Motor neuron (in vitro differentiated cells): ENCODE results near the gene ALG11. TPM values are rescaled to one million over a fixed set of nuclear protein-coding genes. Genes with fewer than 3 reads are reported as not detected.
"Not testable (repeated sequence)": the region's sequence is repeated elsewhere in the genome, so short reads cannot be mapped to it uniquely, and the experiment has no call there.

Experiments used
- ATAC-seq, 8 experiments: fragments of 200-7000 bp; cut with Tn5 transposase; replicated peaks in 6 of 8; 2 replicates each; pipeline ENCODE4 v1.8.0; 2021; ENCODE audit warnings: mild to moderate bottlenecking in 8 of 8, moderate library complexity in 8 of 8
- H3K27ac ChIP-seq, 2 donors: fragments of 250-450 bp; sonication (Bioruptor Pico); 2 replicates each; pipeline ENCODE4 v1.9.0; 2021; ENCODE audit warnings: antibody characterized with exemption in 2 of 2, mild to moderate bottlenecking in 2 of 2, moderate library complexity in 1 of 2
- H3K4me1 ChIP-seq, 2 donors: fragments of 250-450 bp; sonication (Bioruptor Pico); replicated peaks in 1 of 2; 2 replicates each; pipeline ENCODE4 v1.6.1; 2021; ENCODE audit warnings: antibody characterized with exemption in 2 of 2, mild to moderate bottlenecking in 2 of 2, moderate library complexity in 1 of 2
- H3K4me3 ChIP-seq, 5 donors: fragments of 250-450 bp; sonication (Bioruptor Pico); 2 replicates each; pipeline ENCODE4 v1.9.0; 2021; ENCODE audit warnings: antibody characterized with exemption in 5 of 5, mild to moderate bottlenecking in 5 of 5, moderate library complexity in 4 of 5
- WGBS, 10 experiments: fragments of 450-650 bp; shearing (Covaris generic); methylation state at CpG; one replicate each; pipeline ENCODE4 v1.0.0; 2022; 5-methylcytosine and 5-hydroxymethylcytosine counted together
- in situ Hi-C, 9 experiments: fragments of 400-800 bp; cut with MboI; loops; one replicate each; pipeline ENCODE4 v1.15.0; 2021; ENCODE audit warnings: low sequenced_read_pairs in 9 of 9, low pct_unique_long_range_greater_than_20kb in 2 of 9; ENCODE audit not compliant: unreplicated experiment in 9 of 9
- total RNA-seq, 8 experiments: library from RNA; unstranded; fragments of 300-600 nt; gene quantifications; 2 replicates each; pipeline versions ENCODE4 v1.2.3 to v1.2.4, GENCODE V29; 2022

Gene ALG11
- total RNA-seq, 8 experiments from 2014 or later, result 15.7 to 31.7 (median 21.4) TPM

DNA sequence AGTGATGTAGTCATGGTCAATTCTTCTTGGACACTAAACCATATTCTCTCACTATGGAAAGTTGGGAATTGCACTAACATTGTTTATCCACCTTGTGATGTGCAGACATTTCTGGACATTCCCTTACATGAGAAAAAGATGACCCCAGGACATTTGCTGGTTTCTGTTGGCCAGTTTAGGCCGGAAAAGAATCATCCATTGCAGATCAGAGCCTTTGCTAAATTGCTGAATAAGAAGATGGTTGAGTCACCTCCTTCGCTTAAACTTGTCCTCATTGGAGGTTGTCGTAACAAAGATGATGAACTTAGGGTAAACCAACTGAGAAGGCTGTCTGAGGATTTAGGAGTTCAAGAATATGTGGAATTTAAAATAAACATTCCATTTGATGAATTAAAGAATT lies 12.3 kb downstream of the ALG11 start, which contains the start of gene UTP14C:
Gene UTP14C (plus strand): TSS at position 211 of the 400 bp plus-strand sequence. CDS start 4,114 bp downstream, outside the sequence.
- Histone ChIP-seq H3K27ac (no peak within 1 kb of the TSS), H3K4me3 (no peak within 1 kb of the TSS), H3K4me1 (no peaks in the 10 kb centered on the region)
- no peak for ATAC-seq
- WGBS, 10 experiments, result 60 to 100% (median 100%) methylated on average over 1 to 3 of the region's 3 CpGs; no CpG with 5 or more reads in 1 of the 10 experiments
- in situ Hi-C loops, result no loop called here

DNA sequence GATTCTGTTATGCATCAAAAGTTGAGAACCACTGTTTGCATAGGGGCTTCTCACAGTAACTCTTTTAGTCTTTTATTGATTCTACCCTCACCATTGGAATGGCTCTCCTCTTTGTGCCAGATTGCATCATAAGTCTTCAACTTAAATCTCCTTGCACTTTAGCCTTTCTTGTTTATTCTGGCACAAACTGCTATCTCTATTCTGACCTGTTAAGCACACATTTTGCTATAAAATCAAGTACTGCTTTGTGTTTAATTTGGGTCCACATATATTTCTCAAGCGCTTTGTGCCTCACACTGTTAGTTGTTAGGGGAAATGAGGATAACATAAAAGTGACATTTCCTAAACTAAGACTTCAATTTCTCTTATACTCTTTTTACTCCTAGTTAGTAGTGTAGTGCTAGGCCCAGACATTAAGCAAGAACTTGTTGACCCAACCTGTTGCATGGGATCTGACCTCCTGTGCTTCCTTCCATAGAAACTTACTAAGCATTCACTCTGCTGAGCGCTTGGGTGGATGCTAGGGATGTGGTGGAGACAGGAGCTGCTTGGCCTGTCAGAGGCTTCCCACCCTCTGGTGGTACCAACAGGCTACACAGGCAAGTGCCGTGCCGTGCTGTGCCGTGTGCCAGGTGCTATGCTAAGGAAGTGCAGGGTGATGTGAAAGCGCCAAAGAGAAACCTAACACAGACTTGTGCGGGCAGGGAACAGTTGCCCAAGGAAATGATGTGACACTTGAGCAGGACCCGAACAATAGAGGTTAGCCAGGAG lies 13.5 kb downstream of the ALG11 start:
- no peak for ATAC-seq
- no peaks in the 10 kb centered on the region for H3K4me1 ChIP-seq
- WGBS, 10 experiments, result 80 to 100% (median 97%) methylated on average over 1 to 6 of the region's 8 CpGs; no CpG with 5 or more reads in 1 of the 10 experiments
- in situ Hi-C loops, result no loop called here
- H3K27ac ChIP-seq, result no peak overlapping the region
- H3K4me3 ChIP-seq, result no peak overlapping the region

GRCh38 chr13:52026246-52026626 lies 14.0 kb downstream of the ALG11 start:
- in situ Hi-C loops, result no loop called here
- peak in 2 of 8 experiments; percentile 24 to 32 for ATAC-seq

DNA sequence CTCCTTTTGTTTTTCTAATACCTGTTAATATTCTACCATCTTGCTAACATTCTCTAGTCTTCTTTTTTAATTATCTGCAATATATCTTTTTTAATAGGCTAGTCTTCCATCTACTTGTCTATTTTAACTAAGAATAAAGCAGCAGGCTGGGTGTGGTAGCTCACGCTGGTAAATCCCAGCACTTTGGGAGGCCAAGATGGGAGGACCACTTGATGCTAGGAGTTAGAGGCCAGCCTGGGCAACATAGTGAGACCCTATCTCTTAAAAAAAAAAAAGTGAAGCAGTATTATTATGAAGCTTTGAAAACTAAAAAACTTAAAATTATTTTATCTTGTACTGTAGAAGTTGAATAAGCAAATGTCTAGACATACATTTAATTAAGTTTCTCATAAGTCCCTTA lies 15.6 kb downstream of the ALG11 start:
- H3K4me3 ChIP-seq, result no peak overlapping the region
- in situ Hi-C loops, result no loop called here
- ATAC-seq, result no peak
- no peaks in the 10 kb centered on the region for H3K4me1 ChIP-seq
- 57 to 100% (median 100%) methylated on average over 1 of the region's 1 CpG; no CpG with 5 or more reads in 2 of the 10 experiments for WGBS, 10 experiments
- no peak overlapping the region for H3K27ac ChIP-seq

More at GRCh38 chr13:52026246-52026626, 14.0 kb downstream of the ALG11 start:
- Histone ChIP-seq H3K27ac (no peak overlapping the region), H3K4me1 (no peaks in the 10 kb centered on the region), H3K4me3 (no peak overlapping the region)
- 80 to 100% (median 99%) methylated on average over 1 to 3 of the region's 3 CpGs; no CpG with 5 or more reads in 4 of the 10 experiments for WGBS, 10 experiments

DNA sequence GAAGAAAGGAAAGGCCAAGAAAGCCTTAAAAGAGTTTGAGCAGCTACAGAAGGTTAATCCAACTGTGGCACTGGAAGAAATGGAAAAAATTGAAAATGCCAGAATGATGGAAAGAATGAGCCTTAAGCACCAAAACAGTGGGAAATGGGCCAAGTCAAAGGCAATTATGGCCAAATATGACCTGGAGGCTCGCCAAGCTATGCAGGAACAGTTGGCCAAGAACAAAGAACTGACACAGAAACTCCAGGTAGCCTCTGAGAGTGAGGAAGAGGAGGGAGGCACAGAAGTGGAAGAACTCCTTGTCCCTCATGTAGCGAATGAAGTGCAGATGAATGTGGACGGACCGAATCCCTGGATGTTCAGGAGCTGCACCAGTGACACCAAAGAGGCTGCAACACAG lies 17.4 kb downstream of the ALG11 start:
- no peak overlapping the region for H3K27ac ChIP-seq
- H3K4me1 ChIP-seq, result no peaks in the 10 kb centered on the region
- in situ Hi-C loops, result no loop called here
- no peak for ATAC-seq
- H3K4me3 ChIP-seq, result no peak overlapping the region
- WGBS, 10 experiments, result 83 to 100% (median 92%) methylated on average over 1 to 4 of the region's 4 CpGs; no CpG with 5 or more reads in 1 of the 10 experiments

GRCh38 chr13:52030401-52030800 lies 18.2 kb downstream of the ALG11 start:
- ATAC-seq, H3K4me1 ChIP-seq, H3K4me3 ChIP-seq, H3K27ac ChIP-seq, in situ Hi-C loops: not testable (repeated sequence)
- WGBS, 10 experiments, result 90 to 100% (median 95%) methylated on average over 1 to 3 of the region's 6 CpGs; no CpG with 5 or more reads in 5 of the 10 experiments

DNA sequence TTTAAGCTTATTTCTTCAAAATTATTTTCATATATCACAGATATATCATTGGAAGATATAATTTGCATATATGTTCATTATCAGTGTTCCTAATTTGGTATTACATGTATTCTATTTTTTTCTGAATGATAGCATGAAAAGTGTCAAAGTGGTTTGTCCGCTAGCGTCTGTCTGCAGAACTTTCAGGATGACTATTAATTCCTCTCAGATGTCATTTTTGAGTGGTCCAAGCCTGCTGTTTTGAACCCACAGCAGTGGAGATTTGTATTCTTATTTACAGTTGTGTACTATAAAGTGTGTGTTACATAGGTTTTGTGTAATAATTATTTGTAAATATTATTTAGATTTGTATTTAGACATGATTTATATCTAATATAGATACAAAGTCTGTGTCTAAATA lies 20.8 kb downstream of the ALG11 start:
- Histone ChIP-seq H3K4me1 (no peaks in the 10 kb centered on the region), H3K4me3 (no peak overlapping the region), H3K27ac (no peak overlapping the region)
- in situ Hi-C loops, result no loop called here
- WGBS, 10 experiments, result 78 to 100% (median 97%) methylated on average over 1 to 2 of the region's 2 CpGs; no CpG with 5 or more reads in 2 of the 10 experiments
- ATAC-seq, result no peak

DNA sequence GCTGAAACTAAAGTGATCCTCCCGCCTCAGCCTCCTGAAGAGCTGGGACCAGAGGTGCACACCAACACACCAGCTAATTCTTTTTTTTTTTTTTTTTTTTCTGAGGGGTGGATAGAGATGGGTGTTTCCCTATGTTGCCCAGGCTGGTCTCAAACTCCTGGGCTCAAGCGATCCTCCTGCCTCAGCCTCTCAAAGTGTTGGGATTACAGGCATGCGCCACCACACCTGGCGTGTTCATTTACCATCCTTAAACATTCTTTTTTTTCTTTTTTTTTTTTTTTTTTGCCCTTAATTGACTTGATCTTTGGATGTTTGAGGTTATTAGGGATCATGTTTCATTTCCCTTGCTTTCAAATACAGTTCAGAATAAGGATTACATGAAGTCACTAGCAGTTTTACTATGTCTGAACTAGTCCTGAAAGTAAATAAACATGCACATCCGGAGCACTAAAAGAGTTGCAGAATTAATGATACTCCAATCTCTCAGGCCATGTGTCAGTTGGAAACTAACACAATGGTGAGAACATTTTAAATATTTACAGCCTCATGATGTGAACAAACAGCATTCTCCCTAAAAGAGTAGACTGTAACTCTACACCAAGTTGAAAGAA lies 22.5 kb downstream of the ALG11 start:
- no peaks in the 10 kb centered on the region for H3K4me1 ChIP-seq
- no peak overlapping the region for H3K4me3 ChIP-seq
- in situ Hi-C loops, result no loop called here
- WGBS, 10 experiments, result 73 to 100% (median 98%) methylated on average over 1 to 5 of the region's 5 CpGs
- ATAC-seq, result no peak
- H3K27ac ChIP-seq, result no peak overlapping the region

GRCh38 chr13:52036037-52036436 lies 23.8 kb downstream of the ALG11 start:
- in situ Hi-C loops, result no loop called here
- ATAC-seq, result no peak
- Histone ChIP-seq H3K4me3 (no peak overlapping the region), H3K4me1 (no peaks in the 10 kb centered on the region), H3K27ac (no peak overlapping the region)
- WGBS, 10 experiments, result 67 to 100% (median 82%) methylated on average over 1 of the region's 1 CpG; no CpG with 5 or more reads in 2 of the 10 experiments

DNA sequence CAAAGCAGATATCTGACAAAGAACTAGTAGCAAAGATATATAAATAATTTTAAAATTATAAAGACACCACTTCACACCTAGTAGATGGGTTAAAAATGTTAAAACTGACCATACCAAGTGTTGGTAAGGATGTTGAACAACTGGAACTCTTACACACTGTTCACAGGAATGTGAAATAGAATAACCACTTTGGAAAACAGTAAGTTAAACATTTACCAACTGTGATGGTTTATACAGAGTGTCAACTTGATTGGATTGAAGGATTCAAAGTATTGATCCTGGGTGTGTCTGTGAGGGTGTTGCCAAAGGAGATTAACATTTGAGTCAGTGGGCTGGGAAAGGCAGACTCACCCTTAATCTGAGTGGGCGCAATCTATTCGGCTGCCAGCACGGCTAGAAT lies 31.5 kb downstream of the ALG11 start:
- no peak overlapping the region for H3K27ac ChIP-seq
- in situ Hi-C loops, result no loop called here
- WGBS, 10 experiments, result 79 to 100% (median 100%) methylated on average over 1 to 3 of the region's 3 CpGs; no CpG with 5 or more reads in 5 of the 10 experiments
- ATAC-seq, result no peak
- no peaks in the 10 kb centered on the region for H3K4me1 ChIP-seq
- no peak overlapping the region for H3K4me3 ChIP-seq

DNA sequence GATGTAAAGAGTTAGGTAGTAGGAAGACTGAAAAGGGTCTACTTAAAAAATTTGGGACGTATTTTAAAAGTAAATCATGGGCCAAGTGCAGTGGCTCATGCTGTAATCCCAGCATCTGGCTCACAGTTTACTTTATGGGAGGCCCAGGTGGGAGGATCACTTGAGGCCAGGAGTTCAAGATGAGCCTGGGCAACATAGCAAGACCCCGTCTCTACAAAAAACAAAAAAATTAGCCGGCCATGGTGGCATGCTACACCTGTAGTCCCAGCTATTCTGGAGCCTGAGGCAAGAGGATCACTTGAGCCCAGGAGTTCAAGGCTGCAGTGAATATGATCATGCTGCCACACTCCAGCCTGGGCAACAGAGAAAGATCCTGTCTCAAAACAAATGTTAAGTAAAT lies 35.3 kb downstream of the ALG11 start:
- no peak for ATAC-seq
- in situ Hi-C loops, result no loop called here
- WGBS, 10 experiments, result 38 to 100% (median 84%) methylated on average over 1 to 3 of the region's 3 CpGs; no CpG with 5 or more reads in 3 of the 10 experiments

DNA sequence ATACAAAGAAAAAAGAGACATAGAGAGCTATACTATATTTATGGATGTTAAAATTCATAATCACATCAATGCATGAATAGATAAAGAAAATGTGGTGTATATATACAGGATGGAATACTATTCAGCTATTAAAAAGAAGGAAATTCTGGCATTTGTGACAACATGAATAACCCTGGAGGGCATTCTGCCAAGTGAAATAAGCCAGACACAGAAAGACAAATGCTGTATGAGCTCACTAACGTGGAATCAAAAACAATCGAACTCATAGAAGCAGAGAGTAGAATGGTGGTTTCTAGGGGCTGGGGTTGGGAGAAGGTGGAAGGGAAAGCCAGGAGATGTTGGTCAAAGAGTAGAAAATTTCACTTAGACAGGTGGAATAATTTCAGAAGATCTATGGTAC lies 36.3 kb downstream of the ALG11 start:
- no peaks in the 10 kb centered on the region for H3K4me1 ChIP-seq
- in situ Hi-C loops, result no loop called here
- 19 to 100% (median 80%) methylated on average over 2 of the region's 2 CpGs; no CpG with 5 or more reads in 1 of the 10 experiments for WGBS, 10 experiments
- no peak overlapping the region for H3K4me3 ChIP-seq
- no peak overlapping the region for H3K27ac ChIP-seq
- no peak for ATAC-seq

More for the DNA sequence above, 35.3 kb downstream of the ALG11 start:
- H3K4me3 ChIP-seq, result no peak overlapping the region
- no peak overlapping the region for H3K27ac ChIP-seq
- no peaks in the 10 kb centered on the region for H3K4me1 ChIP-seq

DNA sequence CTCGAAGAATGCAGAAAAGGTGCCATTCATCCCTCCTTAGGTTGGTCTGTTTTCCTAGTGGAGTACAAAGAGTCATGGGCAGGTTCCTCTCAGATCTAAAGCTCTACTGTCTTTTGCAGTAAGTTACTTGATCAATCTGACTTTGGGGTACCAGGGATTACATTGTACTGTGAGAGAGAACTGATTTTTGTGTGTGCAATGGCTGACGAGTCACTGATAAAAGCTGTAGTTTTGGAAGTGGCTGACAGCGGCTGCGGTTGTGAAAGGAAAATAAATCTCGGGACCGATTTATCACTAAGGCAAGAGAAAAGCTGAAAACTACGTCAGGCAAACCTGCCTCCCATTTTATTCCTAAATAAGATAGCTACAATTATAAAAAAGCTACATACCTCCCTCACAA lies 39.2 kb downstream of the ALG11 start:
- in situ Hi-C loops, result no loop called here
- Histone ChIP-seq H3K27ac (no peak overlapping the region), H3K4me1 (no peaks in the 10 kb centered on the region), H3K4me3 (no peak overlapping the region)
- no peak for ATAC-seq
- 18 to 96% (median 83%) methylated on average over 1 to 7 of the region's 7 CpGs; no CpG with 5 or more reads in 1 of the 10 experiments for WGBS, 10 experiments
